ENCODE measurements around the gene AUH. TPM values are rescaled to one million over a fixed set of nuclear protein-coding genes. Genes with fewer than 3 reads are reported as not detected.

AUH gene
- total RNA-seq, 4 donors from 2014 or later = 17.1 to 28.2 (median 20.8) TPM

DNA sequence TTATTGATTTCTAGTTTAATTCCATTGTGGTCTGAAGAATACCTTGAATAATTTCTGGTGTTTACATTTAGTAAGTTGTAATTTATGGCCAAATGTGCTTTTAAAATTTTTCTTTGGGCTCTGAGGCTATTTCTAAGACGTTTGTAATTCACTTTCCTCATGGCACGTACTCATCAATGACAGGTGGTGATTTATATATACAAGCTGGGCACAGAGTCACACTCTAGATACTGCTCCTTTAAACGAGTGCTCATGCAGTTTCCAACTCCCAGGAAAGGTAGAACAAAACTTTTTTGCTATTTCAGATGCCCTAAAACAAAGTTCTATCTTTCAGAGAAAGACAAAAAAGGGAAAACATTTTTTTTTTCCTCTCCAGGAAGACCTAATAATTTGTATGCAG, 146.9 kb downstream of the AUH start:
- no peak for DNase-seq

GRCh38 chr9:91214086-91214485, 147.6 kb downstream of the AUH start:
- no peak overlapping the region for H3K27ac ChIP-seq
- intact Hi-C loops (cut with DNase I; ENCODE audit: low total_unique reads) (no loop called here), in situ Hi-C loops (cut with MboI; ENCODE audit: low sequenced_read_pairs in 4 of 4) (loop anchor here in 1 of 4 donors (25.0 kb wide), 1 partner anchor 198 kb away; the partner anchor contains the start of gene NFIL3)
- TF ChIP-seq, protein P1, sequence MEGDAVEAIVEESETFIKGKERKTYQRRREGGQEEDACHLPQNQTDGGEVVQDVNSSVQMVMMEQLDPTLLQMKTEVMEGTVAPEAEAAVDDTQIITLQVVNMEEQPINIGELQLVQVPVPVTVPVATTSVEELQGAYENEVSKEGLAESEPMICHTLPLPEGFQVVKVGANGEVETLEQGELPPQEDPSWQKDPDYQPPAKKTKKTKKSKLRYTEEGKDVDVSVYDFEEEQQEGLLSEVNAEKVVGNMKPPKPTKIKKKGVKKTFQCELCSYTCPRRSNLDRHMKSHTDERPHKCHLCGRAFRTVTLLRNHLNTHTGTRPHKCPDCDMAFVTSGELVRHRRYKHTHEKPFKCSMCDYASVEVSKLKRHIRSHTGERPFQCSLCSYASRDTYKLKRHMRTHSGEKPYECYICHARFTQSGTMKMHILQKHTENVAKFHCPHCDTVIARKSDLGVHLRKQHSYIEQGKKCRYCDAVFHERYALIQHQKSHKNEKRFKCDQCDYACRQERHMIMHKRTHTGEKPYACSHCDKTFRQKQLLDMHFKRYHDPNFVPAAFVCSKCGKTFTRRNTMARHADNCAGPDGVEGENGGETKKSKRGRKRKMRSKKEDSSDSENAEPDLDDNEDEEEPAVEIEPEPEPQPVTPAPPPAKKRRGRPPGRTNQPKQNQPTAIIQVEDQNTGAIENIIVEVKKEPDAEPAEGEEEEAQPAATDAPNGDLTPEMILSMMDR (IDR thresholded peaks at IDR 0.05 in 4 of 5, conservative IDR thresholded peaks at IDR 0.05 in 1 of 5) = no peak
- TF ChIP-seq POLR2A (IDR thresholded peaks at IDR 0.05) = no peak
- no peaks in the 10 kb centered on the region for H3K9me3 ChIP-seq
- DNase-seq (no peak), ATAC-seq (no peak)
- H3K4me3 ChIP-seq = no peak overlapping the region
- H3K36me3 ChIP-seq = no peaks in the 10 kb centered on the region
- H3K27me3 ChIP-seq = no peaks in the 10 kb centered on the region
- peaks cover 9 to 13% of the 10 kb centered on the region in 2 donors for H3K4me1 ChIP-seq

More for the DNA sequence above, 146.9 kb downstream of the AUH start:
- TF ChIP-seq POLR2A (IDR thresholded peaks at IDR 0.05) = no peak
- TF ChIP-seq, protein P1 (IDR thresholded peaks at IDR 0.05 in 4 of 5, conservative IDR thresholded peaks at IDR 0.05 in 1 of 5) = no peak
- H3K36me3 ChIP-seq = peaks cover 0 to 6% of the 10 kb centered on the region in 2 donors
- H3K27me3 ChIP-seq = no peaks in the 10 kb centered on the region
- no peak overlapping the region for H3K27ac ChIP-seq
- peaks cover 9 to 13% of the 10 kb centered on the region in 2 donors for H3K4me1 ChIP-seq
- intact Hi-C loops (cut with DNase I; ENCODE audit: low total_unique reads) (no loop called here), in situ Hi-C loops (cut with MboI; ENCODE audit: low sequenced_read_pairs in 4 of 4) (loop anchor here in 1 of 4 donors (25.0 kb wide), 1 partner anchor 197 kb away; the partner anchor contains the start of gene NFIL3)
- no peak overlapping the region for H3K4me3 ChIP-seq
- no peaks in the 10 kb centered on the region for H3K9me3 ChIP-seq
- no peak for ATAC-seq

DNA sequence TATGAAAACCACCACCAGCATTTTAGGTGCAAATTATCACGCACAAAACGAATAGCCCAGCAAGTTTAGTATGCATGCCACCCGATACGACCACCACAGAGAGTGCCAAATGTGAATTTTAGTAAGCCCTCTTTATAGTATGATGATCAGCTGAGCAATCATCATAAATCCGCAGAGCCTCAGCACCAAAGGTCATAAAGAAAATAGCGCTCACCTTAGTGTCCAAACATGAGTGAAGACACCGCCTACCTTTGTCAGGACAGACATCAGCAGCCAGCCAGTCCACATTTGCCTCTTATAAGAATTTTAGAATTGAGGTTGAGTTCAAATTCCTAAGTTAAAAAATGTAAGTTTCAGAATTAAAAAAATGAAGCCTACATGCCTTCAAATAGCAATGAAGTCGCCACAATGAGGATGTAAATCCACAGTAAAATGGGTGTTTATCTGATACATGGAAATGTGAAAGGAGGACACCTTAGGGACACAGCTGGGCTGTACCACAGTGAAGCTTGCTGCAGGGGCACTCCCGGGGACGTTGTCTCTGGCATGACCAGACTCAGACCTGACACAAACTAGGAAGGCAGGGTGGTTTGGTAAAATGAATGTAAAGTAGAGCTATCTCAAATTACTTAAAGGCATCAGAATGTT, 149.0 kb downstream of the AUH start:
- Histone ChIP-seq H3K4me1 (peaks cover 20 to 22% of the 10 kb centered on the region in 2 donors), H3K36me3 (no peaks in the 10 kb centered on the region), H3K27me3 (no peaks in the 10 kb centered on the region), H3K27ac (no peak overlapping the region), H3K9me3 (no peaks in the 10 kb centered on the region), H3K4me3 (no peak overlapping the region)
- ATAC-seq (no peak), DNase-seq (no peak)
- no peak for TF ChIP-seq POLR2A (IDR thresholded peaks at IDR 0.05)
- TF ChIP-seq, protein P1 (IDR thresholded peaks at IDR 0.05 in 4 of 5, conservative IDR thresholded peaks at IDR 0.05 in 1 of 5) = no peak
- intact Hi-C loops (cut with DNase I; ENCODE audit: low total_unique reads) = no loop called here
- in situ Hi-C loops (cut with MboI; ENCODE audit: low sequenced_read_pairs in 4 of 4) = loop anchor here in 1 of 4 donors (25.0 kb wide), 1 partner anchor 200 kb away; the partner anchor contains the start of gene NFIL3

GRCh38 chr9:91211919-91212318, 149.8 kb downstream of the AUH start:
- ATAC-seq (no peak), DNase-seq (no peak)
- Histone ChIP-seq H3K27me3 (no peaks in the 10 kb centered on the region), H3K36me3 (no peaks in the 10 kb centered on the region), H3K4me3 (no peak overlapping the region), H3K4me1 (peaks cover 27 to 30% of the 10 kb centered on the region in 2 donors), H3K9me3 (no peaks in the 10 kb centered on the region), H3K27ac (no peak overlapping the region)
- intact Hi-C loops (cut with DNase I; ENCODE audit: low total_unique reads) = no loop called here
- TF ChIP-seq, protein P1 (IDR thresholded peaks at IDR 0.05 in 4 of 5, conservative IDR thresholded peaks at IDR 0.05 in 1 of 5) = no peak
- no peak for TF ChIP-seq POLR2A (IDR thresholded peaks at IDR 0.05)
- in situ Hi-C loops (cut with MboI; ENCODE audit: low sequenced_read_pairs in 4 of 4) = loop anchor here in 1 of 4 donors (25.0 kb wide), 1 partner anchor 200 kb away; the partner anchor contains the start of gene NFIL3
